DMS53 treated with DMSO at 0.1 percent for 48 hours (cell line): ENCODE results near the gene SCAF4.

Experiments used
- DNase-seq: peaks from one replicate; lab custom pipeline; 2025; ENCODE audit not compliant: unreplicated experiment; lab: John Stamatoyannopoulos, UW

The SCAF4 gene

GRCh38 chr21:31714741-31715365, 17.1 kb downstream of the SCAF4 start:
- no peak for DNase-seq

GRCh38 chr21:31713973-31714740, 17.8 kb downstream of the SCAF4 start:
- no peak for DNase-seq

GRCh38 chr21:31713115-31713514, 18.8 kb downstream of the SCAF4 start:
- no peak for DNase-seq

DNA sequence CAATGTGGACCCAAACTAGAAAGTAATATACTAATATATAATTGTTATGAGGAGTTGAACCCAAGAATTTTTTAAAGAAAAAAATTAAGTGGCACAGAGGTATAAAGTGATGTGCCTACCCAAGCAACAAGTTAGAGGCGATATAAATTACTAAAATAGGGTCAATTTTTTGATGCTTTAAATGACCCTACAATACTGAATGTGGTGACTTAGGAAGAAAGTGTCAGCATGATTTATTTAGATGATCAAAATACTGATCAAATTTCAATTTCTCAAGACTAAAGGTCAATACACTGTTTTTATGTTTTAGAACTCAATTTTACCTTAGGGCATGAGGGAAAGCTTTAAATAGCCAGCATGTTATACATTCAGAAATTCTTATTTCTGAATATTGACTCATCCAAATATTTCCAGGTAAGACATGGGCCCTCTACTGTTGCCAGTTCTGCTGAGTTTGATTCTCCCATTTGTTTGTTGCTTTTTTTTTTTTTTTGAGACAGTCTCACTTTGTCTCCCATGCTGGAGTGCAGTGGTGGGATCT, 20.1 kb downstream of the SCAF4 start:
- DNase-seq, result no peak

DNA sequence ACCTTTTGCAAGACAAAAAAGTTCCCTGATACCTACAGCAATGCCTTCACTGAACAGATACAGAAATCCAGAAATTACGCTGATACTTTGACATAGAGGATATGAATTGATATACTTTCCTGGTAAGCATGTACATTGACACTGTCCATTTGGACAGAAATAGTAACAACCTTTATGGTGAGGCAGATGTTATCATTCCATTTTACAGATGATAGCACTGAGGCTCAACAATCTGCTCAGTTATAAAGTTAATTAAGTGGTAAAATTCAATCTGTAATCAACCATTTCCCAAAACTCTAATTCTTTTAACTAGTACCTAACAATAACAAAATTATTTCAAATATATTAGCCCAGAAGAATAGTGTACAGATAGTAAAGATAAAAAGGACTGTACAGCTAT, 20.6 kb downstream of the SCAF4 start:
- DNase-seq, result no peak

DNA sequence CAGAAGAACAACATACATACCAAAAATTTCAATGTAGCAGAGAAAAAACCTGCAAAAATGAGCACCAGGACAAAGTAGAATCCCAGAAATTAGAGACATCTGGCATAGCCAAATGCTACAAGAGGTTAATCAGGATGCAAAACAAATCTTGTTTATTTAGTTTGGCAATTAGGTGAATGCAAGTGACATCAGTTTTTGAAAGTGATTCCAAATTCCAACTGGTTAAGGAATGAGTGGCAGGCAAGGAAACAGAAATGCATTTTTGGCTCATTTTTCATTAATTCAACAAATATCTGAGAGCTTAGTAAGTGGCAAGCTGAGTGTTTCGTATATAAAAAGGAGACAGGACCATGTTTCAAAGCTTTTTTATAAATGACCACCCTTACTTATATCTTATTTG, 21.3 kb downstream of the SCAF4 start:
- no peak for DNase-seq

- DNase-seq, result no peak
Observed at GRCh38 chr21:31708541-31708940, 23.4 kb downstream of the SCAF4 start.

DNA sequence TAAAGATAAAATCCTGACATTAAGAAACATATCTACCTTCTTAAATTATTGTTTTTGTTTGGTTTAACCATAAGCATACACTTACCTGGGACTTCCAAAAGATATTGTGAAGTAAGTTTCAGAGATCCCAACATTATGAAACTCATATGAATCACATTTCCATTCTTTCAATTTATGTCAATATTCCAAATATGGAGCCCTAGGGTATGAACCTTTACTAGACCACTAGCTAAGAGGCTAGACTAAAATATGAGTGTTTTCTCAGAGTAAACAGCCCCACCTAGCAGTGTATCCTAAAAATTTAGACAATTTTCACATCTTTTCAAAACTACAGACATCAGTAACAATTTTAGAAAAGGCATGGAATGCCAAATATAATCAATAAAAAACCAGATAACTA, 24.4 kb downstream of the SCAF4 start:
- DNase-seq, result no peak

- no peak for DNase-seq
Observed at GRCh38 chr21:31706562-31706961, 25.4 kb downstream of the SCAF4 start.

- no peak for DNase-seq
Observed at GRCh38 chr21:31700040-31700439, 31.9 kb downstream of the SCAF4 start.

DNA sequence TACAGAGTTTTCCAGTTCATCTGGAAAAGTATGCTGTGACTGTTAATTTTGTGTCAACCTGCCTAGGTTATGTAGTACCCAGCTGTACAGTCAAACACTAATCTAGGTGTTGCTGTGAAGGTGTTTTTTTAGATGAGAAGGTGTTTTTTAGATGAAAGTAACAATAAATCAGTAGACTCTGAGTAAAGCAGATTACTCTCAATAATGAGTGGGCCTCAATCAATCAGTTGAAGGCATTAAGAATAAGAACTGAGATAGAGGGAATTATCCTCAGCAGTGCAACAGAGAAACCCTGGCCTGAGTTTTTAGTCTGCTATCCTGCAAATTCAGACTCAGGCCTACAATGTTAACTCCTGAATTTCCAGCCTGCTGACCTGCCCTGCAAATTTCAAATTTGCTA, 33.5 kb downstream of the SCAF4 start:
- DNase-seq, result no peak

- no peak for DNase-seq
Observed at GRCh38 chr21:31696424-31696823, 35.5 kb downstream of the SCAF4 start.

GRCh38 chr21:31693222-31693621, 38.7 kb downstream of the SCAF4 start:
- no peak for DNase-seq

GRCh38 chr21:31688603-31689368, 43.1 kb downstream of the SCAF4 start:
- no peak for DNase-seq

GRCh38 chr21:31687108-31687507, 44.8 kb downstream of the SCAF4 start:
- no peak for DNase-seq

DNA sequence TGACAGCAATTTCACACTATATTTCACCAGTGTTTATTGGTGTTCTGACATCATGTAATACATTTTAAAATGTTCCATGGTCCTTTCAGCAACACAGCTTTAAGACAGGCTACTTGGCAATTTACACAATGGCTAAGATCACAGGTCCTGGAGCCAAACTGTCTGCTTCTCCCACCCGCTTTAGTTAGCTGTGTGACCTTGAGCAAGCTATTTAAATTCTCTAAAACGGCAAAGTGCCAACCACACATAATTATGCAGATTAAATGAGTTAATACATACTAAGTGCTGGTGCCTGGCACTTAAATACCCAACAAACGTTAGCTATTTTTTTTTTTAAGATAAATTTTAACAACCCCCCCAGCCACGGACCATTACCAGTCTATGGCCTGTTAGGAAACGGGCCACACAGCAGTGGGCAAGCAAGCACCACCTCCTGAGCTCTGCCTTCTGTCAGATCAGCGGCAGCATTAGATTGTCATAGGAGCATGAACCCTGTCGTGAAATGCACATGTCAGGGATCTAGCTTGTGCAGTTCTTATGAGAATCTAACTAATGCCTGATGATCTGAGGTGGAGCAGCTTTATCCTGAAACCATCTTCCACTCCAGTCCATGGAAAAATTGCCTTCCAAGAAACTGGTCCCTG, 45.5 kb downstream of the SCAF4 start:
- no peak for DNase-seq

- no peak for DNase-seq
Observed at GRCh38 chr21:31684918-31685317, 47.0 kb downstream of the SCAF4 start.

- DNase-seq, result no peak
Observed at GRCh38 chr21:31683029-31683428, 48.9 kb downstream of the SCAF4 start.

GRCh38 chr21:31682620-31683019, 49.3 kb downstream of the SCAF4 start:
- no peak for DNase-seq

- DNase-seq, result no peak
Observed at GRCh38 chr21:31678478-31678877, 53.4 kb downstream of the SCAF4 start.

DNA sequence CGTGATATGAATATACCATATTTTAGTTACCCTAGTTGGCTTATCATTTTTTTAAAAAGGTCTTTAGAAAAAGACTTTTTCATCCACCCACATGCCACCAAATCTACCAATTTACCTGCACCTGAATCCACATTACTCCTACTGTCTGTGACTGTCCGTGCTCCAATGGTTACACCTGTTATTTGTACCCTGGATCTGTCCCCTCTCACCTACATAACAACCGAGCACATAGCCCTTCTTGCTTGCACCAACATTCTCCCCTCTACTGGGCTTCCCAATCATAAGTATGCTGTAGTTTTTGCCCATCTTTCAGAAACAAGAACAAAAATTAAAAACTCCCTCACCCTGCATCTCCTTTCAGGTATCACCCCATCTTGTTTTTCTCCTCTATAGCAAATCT, 54.9 kb downstream of the SCAF4 start:
- no peak for DNase-seq
